Measurements from ENCODE around the gene AGBL4. TPM values are rescaled to one million over a fixed set of nuclear protein-coding genes. Genes with fewer than 3 reads are reported as not detected.

The AGBL4 gene
- total RNA-seq, 1 donor from 2014 or later, result 2.1 TPM

DNA sequence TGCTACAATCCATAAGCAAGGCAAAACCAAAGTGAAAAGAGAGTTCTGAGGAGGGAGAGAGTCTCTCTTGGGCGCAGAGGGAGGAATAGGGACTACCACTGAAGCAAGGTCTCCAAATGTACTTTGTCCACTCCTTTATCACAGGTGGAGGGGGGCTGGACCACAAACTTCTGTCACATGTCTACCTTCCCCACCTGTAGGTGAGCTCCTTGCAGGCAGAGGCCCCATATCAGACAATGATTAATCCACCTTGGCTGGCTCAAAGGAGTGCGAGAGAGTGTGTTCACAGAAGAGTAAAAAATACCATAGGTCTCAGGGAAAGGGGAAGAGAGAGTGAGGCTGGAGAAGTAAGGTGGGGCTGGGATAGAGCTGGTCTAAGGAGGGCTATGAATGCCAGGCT, 1251.5 kb downstream of the AGBL4 start:
- ATAC-seq (no peak), DNase-seq (no peak)
- Histone ChIP-seq H3K4me3 (no peak overlapping the region), H3K27ac (no peak overlapping the region), H3K4me1 (peaks cover 13% of the 10 kb centered on the region), H3K36me3 (no peaks in the 10 kb centered on the region), H3K9me3 (no peaks in the 10 kb centered on the region), H3K27me3 (ENCODE audit: low read depth) (no peaks in the 10 kb centered on the region)
- TF ChIP-seq, protein P1, sequence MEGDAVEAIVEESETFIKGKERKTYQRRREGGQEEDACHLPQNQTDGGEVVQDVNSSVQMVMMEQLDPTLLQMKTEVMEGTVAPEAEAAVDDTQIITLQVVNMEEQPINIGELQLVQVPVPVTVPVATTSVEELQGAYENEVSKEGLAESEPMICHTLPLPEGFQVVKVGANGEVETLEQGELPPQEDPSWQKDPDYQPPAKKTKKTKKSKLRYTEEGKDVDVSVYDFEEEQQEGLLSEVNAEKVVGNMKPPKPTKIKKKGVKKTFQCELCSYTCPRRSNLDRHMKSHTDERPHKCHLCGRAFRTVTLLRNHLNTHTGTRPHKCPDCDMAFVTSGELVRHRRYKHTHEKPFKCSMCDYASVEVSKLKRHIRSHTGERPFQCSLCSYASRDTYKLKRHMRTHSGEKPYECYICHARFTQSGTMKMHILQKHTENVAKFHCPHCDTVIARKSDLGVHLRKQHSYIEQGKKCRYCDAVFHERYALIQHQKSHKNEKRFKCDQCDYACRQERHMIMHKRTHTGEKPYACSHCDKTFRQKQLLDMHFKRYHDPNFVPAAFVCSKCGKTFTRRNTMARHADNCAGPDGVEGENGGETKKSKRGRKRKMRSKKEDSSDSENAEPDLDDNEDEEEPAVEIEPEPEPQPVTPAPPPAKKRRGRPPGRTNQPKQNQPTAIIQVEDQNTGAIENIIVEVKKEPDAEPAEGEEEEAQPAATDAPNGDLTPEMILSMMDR (IDR thresholded peaks at IDR 0.05), result no peak
- intact Hi-C loops (cut with DNase I), result no loop called here

DNA sequence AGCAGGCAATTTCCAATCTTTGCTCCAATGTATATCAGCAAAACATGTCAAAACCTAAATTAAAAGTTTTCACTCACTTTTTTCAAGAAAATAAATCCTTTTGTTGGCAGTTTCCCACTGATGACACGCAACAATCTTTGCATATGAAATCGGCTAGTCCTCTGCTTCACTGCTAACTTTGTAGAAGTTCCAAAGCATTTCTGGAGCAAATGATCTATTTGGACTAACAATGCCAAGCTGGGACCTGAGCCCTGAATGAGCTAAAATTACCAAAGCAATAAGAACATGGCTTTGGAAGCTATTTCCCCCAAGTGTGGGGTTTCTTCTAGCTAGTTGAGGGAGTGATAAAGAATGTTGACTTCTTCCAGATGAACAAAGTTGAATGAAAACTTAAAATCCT, 1252.2 kb downstream of the AGBL4 start:
- DNase-seq (no peak), ATAC-seq (no peak)
- Histone ChIP-seq H3K4me3 (no peak overlapping the region), H3K27ac (no peak overlapping the region), H3K9me3 (no peaks in the 10 kb centered on the region), H3K36me3 (no peaks in the 10 kb centered on the region), H3K4me1 (peaks cover 12% of the 10 kb centered on the region), H3K27me3 (ENCODE audit: low read depth) (no peaks in the 10 kb centered on the region)
- TF ChIP-seq, protein P1 (IDR thresholded peaks at IDR 0.05), result no peak
- intact Hi-C loops (cut with DNase I), result no loop called here

DNA sequence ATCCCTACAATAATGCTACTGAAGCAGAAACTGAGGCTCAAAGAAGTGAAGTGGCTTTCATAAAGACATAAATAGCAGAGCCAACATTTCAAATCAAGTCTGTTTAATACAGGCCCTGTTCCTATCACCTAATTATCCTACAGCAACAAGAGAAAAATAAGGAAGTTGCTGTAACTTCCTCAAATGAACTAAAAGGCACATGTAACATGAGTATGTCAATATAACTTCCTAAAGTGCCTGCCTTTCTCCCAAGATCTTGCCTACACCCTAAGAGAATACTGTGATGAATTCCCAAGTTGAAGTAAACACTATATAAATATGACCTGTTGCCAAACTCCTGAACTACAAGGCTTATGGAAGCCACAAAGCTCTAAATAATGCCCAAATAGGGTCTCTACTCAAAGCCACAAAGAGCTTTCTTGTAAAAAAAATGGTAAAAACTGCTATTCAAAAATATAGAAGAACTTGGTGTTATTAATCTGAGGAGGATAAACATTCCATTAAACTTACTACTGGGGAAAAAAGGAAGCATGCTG, 1255.7 kb downstream of the AGBL4 start:
- TF ChIP-seq, protein P1 (IDR thresholded peaks at IDR 0.05), result no peak
- H3K27ac ChIP-seq, result no peak overlapping the region
- H3K36me3 ChIP-seq, result no peaks in the 10 kb centered on the region
- no peak for DNase-seq
- no peaks in the 10 kb centered on the region for H3K27me3 ChIP-seq (ENCODE audit: low read depth)
- no peak overlapping the region for H3K4me3 ChIP-seq
- H3K4me1 ChIP-seq, result no peaks in the 10 kb centered on the region
- ATAC-seq, result no peak
- intact Hi-C loops (cut with DNase I), result no loop called here
- H3K9me3 ChIP-seq, result no peaks in the 10 kb centered on the region

DNA sequence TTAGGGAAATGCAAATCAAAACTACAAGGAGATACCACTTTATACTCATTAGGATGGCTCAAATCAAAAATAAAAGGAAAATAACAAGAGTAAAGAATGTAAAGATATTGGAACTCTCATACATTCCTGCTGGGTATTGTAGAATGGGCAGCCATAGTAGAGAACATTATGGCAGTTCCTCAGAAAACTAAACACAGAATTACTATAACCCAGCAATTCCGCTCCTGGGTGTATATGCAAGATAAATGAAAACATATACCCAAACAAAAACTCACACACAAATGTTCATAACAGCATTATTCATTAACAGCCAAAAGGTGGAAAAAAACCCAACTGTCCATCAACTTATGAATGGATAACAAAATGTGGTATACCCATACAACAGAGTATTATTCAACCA, 1258.4 kb downstream of the AGBL4 start:
- Histone ChIP-seq H3K27me3 (ENCODE audit: low read depth) (no peaks in the 10 kb centered on the region), H3K36me3 (peaks cover 9% of the 10 kb centered on the region), H3K4me1 (no peaks in the 10 kb centered on the region), H3K9me3 (no peaks in the 10 kb centered on the region), H3K27ac (no peak overlapping the region), H3K4me3 (no peak overlapping the region)
- intact Hi-C loops (cut with DNase I), result no loop called here
- ATAC-seq (no peak), DNase-seq (no peak)
- TF ChIP-seq, protein P1 (IDR thresholded peaks at IDR 0.05), result no peak

DNA sequence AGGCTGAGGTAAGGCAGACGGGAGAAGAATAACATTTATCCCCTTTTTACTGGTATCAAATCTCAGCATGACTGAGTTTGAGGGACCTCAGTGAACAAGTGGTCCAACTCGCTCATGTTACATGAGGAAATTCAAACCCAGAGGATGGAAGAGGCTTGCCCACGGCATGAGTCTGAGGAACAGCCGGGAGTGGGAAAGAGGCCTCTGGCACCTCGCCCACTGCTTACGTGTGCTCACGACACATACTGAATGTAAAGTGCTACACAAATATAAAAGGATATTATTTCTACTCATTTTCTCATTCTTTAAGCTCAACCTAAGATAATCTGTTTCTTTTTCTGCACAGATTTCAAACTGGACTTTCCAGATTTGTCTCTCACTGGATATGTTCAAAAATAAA, 1261.8 kb downstream of the AGBL4 start:
- H3K27ac ChIP-seq, result no peak overlapping the region
- no peaks in the 10 kb centered on the region for H3K27me3 ChIP-seq (ENCODE audit: low read depth)
- peaks cover 30% of the 10 kb centered on the region for H3K36me3 ChIP-seq
- TF ChIP-seq, protein P1 (IDR thresholded peaks at IDR 0.05), result no peak
- no peaks in the 10 kb centered on the region for H3K4me1 ChIP-seq
- ATAC-seq (no peak), DNase-seq (no peak)
- H3K4me3 ChIP-seq, result no peak overlapping the region
- no peaks in the 10 kb centered on the region for H3K9me3 ChIP-seq
- intact Hi-C loops (cut with DNase I), result no loop called here

DNA sequence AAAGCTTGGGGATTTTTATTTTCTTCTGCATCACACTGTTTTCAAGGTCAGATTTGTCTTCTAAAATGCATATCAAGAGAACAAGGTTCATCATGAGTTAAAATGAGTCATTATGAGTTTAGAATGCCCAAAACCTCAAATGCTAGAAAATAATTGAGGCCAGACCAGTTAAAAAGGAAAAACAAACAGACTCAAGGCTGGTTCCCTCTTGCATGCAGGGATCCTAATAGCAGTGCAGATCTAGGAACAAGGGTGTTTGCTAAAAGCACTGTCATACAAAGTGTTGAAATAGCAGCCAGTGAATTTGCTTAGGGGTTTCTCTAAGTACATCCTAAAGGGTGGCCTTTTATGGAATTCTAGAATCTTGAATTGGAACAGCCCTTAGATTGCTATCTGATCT, 1262.3 kb downstream of the AGBL4 start:
- no peak overlapping the region for H3K4me3 ChIP-seq
- H3K4me1 ChIP-seq, result no peaks in the 10 kb centered on the region
- peaks cover 34% of the 10 kb centered on the region for H3K36me3 ChIP-seq
- H3K27me3 ChIP-seq (ENCODE audit: low read depth), result no peaks in the 10 kb centered on the region
- TF ChIP-seq, protein P1 (IDR thresholded peaks at IDR 0.05), result no peak
- intact Hi-C loops (cut with DNase I), result no loop called here
- ATAC-seq, result no peak
- H3K27ac ChIP-seq, result no peak overlapping the region
- no peak for DNase-seq
- no peaks in the 10 kb centered on the region for H3K9me3 ChIP-seq
